HG03159 (cell line): ENCODE data around the gene TCIRG1.

Experiments used
- ATAC-seq: cut with Tn5 transposase; IDR thresholded peaks from one replicate; pipeline ENCODE4 v1.9.1; 2021; ENCODE audit warnings: mild to moderate bottlenecking, moderate library complexity; ENCODE audit not compliant: unreplicated experiment

The TCIRG1 gene

DNA sequence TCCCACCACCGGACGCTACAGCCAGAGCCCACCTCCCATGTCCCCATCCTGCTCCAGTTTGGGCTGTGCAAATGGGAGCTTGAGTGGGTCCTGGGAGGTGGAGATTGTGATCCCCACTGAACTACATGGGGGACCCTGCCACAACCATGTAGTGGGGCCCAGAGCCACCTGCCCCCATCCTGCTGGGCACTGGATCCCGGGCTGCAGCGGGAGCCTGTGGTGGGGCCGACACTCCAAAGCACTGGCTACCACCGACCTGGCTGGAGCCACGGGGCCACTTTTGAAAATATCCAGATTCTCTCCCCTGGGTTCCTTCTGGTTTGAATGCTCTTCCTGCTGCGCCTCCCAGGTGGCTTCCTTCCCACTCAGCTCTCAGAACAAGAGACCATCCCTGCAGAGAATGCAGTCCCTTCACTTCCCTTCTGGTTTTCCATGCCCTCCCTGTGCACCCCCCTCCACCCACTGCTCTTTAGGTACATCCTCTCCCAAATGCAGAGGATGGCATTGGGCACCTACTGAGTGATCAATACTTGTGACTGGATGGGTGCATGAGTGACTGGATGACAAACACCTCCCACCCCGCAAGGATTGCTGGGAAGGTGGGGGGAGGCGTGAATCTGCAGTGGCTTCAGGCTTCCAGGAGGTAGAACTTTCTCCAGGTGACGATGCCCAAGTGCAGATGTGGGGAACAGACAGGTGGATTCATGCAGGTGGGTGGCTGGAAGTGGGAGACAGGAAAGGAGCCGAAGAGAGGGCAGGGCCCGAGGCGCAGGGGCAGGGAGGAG is 34.1 kb upstream of the TCIRG1 start:
- no peak for ATAC-seq

- no peak for ATAC-seq
These were observed 32.1 kb upstream of the TCIRG1 start for GRCh38 chr11:68006606-68007166.

DNA sequence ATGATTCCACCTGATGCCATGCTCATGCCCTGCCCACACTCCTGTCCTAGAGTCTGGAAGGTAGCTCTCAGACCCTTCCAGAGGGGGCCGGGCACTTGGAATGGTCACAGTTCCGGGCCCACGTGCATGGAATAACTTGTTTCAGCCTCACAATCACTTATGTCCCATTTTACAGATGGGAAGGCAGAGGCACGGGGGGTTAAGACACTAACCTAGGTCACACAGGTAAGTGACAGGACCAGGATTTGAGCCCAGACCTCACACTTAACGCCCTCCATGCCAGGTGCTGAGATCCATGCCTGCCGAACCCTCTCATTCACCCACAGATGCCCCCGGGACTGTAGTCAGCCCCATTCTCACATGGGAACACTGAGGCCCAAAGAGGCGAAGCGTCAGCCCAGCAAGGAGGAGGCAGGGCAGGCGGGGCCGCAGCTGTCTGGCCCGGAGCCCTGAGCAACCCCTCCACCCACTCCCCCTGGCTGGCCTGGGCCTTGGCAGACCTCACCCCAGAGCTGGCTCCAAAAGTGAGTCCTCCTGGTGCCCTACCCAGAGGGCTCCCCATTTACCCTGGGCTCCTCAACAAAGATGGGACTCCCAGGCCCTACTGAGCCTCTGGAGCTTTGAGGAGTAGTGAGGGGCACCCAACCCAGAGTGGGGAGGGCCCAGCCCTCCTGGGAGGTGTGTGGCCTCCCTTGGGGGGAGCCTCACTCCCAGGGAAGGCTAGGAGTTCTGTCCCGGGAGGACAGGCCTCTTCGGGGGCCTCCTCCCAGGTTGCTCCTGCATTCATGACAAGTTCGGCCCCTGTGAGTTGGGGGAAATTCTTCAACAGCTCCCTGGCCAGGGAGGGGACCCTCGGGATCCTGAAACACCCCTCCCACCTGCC is 31.1 kb upstream of the TCIRG1 start:
- ATAC-seq = no peak

- ATAC-seq = no peak
These were observed 30.2 kb upstream of the TCIRG1 start for GRCh38 chr11:68008381-68009337.

DNA sequence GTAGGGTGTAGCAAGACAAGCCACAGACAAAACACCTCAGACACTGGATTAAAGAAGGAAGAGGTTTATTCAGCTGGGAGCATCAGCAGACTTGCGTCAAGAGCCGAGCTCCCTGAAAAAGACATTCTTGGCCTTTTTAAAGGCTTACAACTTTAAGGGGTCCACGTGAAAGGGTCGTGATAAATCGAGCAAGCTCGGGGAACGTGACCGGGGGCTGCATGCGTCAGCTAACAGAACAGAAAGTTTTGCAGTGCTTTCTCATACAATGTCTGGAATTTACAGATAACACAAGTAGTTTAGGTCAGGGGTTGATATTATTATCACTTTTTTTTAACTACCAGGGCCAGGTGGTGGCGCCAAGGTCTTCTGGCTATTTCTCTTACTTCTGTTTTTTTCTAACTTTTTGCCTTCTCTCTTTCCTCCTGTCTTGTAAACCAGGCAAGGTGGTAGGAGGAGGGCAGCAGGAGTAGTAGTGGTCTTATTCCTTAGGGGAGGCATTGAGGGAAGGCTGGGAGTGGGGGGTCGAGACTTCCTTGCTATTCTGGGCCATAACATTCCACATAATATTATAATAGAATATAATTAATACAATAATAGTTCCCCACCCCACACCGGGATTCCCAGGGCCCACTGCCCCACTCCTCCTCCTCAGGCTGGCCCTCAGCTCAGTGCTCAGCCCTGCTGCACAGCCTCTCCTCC is 29.3 kb upstream of the TCIRG1 start:
- no peak for ATAC-seq

DNA sequence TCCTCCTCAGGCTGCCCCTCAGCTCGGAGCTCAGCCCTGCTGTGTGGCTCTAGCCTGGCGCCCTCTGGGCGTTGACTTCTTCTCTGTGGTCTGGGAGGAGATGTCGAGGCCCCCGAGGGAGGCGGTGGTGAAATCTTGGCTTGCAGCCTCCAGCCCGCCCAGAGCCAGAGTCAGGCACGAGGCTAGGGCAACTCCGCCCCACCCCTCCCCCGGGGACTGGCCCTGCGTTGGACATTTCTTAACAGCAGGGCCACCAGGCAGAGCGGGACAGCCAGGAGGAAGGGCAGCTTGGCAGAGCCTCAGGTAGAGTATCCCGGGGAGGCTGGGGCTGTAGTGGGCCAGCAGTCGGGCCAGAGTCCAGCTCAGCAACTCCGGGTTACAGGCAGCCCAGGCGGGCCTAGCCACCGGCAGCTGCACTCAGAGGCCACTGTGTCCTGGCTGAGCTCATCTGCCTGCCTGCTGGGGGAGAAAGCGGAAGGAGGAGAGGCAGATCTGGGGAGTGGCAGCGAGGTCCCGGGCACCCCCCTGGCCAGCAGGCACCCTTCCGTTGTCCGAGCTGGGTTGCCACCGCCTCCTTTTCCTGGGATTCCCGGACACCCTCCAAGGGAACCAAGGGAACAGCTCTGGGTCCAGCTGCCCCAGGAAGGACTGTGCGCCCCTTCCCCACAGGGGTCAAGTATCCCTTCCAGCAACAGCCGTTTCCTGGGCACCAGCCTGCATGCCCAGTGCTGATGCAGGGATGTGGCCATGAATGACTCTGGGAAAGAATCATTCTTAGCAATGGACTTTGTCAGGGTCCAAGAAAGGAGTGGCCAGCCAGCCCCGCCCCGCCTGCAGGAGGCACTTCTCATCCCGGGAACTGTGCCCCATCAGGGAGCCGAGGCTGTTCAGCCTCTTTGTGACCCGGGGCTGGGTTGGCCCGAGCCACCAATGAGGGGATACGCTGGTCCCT is 28.5 kb upstream of the TCIRG1 start, which contains the start of gene ALDH3B1:
Gene ALDH3B1 (plus strand): TSS at position 238 of the 952 bp plus-strand sequence. CDS start 4,971 bp downstream, outside the sequence.
- no peak for ATAC-seq

DNA sequence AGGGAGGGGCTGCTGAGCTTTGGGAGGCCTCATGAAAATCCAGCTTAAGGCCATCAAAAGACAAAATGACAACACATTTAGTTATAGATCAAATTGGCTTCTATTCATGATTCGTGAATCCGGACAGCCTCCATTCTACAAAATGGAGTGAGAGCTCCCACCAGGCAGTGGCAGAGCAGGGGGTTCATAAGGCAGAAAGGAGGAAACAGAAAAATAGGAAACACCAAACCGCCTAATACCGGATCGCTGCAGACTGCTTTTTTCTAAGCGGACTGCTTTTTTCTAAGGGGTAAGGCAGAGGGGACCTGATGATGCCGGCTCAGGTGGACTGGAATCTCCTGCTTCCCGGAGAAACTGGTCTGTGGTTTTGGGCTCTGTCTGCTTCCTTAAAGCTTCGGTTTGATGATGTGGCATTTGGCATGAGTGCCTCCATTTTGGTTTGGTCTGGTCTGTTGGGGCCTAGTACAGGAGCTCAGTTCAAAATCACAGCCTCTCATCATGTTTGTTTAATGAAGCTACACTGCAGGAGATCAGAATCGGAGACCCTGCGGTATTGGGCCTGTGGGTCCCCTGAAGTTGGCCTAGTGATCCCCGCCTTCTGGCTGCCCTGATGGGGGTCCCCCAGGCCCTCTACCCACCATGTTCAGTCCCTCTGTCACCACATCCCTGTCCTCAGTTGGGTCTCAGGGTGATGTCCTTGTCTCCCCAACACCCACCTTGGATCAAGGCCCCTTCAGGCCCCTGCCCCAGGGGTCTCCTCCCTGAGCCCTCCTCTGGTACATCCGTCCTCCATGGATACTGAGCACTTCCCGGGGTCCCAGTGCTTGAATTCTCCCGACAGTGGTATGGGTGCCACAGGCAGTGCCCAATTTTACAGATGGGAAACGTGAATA is 27.5 kb upstream of the TCIRG1 start:
- no peak for ATAC-seq

DNA sequence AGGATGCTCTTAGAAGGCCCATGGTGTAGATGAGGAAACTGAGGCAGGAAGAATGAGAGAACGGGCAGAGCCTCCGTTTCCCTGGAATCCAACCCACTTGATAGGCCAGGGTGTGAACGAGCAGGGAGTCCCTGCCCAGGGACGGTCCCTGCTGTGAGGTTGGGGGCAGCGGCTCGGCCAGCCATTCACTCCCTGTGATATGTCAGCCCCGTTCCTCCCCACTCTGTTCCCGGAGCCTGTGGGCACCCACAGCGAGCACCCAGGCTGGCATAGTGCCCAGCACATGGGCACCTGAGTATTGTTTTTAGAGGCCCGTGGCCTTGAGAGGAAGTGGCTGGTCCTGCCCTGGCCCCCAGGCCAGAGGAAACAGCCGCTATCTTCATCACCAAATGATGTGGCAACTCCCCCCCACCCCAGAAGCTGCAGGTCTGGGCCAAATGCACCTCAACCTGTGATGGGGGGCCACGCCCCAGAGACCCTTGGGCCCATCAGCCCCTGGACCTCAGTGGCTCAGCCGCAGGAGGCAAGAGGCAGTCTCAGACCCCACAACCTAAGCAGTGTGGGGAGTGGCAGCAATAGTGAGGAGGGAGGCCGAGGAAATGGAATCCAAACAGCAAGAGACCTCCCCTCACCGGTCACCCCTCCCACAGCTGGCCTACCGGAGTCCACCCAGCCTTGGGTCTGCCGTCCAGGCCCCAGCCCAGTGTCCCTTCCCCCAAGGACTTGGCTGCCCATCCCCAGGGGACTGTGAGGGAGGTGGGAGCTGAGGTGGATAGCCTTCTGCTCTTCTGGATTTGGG is 26.6 kb upstream of the TCIRG1 start:
- ATAC-seq = no peak

- ATAC-seq = no peak
These were observed 25.8 kb upstream of the TCIRG1 start for GRCh38 chr11:68012843-68013610.

DNA sequence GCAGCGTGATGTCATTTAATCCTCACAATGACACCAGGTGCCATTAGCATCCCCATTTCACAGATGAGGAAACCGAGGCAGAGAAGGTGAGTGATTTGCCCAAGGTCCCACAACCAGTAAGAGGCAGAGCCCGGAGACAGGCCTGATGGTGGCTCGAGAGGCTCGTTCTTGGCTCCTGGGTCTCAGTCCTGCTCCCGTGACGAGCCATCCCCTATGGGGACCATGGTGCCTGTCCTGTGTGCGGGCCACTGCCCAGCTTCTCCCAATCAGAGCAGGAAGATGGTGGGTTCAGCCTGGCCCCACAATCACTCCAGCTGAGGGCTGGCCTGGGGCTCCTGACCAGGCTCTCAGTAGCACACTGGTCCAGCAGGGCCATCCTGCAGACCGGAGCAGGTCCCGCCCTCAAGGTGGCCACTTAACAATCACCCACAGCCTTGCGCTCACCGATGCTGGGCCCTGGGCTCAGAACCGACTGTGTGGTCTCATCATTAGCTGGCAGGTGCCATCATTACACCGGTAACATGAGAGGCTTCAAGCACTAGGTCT is 25.1 kb upstream of the TCIRG1 start:
- ATAC-seq = no peak

DNA sequence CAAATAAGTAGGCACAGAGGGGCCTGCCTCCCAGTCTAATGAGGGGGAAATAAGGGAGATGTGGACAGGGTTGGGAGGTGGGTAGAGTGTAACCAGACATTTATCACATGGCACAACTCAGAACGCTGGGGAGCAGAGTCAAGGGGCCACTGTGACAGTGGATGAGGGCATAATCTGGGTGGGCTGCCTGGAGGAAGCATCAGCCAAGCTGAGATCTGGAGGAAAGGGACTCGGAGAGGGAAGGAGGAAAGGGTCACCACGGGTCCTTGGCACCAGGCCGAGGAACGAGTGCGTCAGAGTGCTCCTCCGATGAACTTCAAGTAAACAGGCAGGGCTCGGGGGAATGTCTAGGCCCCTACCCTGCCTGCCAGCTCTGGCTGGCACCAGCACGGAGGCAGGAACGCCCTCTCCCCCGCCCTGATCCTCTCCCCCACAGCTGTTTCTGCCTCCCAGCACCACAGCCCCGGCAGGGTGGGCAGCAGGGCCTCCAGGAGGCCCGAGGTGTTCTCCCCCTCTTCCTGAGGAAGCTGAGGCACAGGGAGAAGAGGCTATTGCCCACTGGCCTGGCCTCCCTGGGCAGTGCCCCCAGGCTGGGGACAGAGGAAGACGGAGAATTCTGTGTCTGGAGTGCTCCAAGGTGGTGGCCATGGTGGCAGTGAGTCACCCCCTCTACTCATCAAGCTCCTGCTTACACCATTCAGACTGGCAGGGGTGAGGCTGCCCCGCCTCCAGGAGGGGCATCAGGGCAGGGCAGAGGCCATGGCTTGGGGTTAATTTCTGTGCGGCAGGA is 24.5 kb upstream of the TCIRG1 start:
- ATAC-seq = no peak

GRCh38 chr11:68014947-68015447 is 23.8 kb upstream of the TCIRG1 start:
- ATAC-seq = no peak

DNA sequence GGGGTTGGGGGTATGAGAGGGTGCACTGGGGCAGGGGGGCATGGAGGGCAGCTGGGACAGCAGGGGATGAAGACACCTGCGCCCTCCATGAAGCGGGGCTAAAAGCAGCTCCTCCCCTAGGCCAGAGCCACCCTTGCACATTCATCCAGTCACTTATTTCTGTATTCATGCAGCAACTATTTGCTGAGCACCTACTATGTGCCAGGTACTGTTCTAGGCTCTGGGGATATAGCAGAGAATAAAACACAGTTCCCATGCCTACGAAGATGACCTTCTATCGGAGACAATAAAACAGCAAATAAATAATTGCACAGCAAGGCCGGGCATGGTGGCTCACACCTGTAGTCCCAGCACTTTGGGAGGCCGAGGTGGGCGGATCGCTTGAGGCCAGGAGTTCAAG is 23.4 kb upstream of the TCIRG1 start:
- ATAC-seq = no peak

DNA sequence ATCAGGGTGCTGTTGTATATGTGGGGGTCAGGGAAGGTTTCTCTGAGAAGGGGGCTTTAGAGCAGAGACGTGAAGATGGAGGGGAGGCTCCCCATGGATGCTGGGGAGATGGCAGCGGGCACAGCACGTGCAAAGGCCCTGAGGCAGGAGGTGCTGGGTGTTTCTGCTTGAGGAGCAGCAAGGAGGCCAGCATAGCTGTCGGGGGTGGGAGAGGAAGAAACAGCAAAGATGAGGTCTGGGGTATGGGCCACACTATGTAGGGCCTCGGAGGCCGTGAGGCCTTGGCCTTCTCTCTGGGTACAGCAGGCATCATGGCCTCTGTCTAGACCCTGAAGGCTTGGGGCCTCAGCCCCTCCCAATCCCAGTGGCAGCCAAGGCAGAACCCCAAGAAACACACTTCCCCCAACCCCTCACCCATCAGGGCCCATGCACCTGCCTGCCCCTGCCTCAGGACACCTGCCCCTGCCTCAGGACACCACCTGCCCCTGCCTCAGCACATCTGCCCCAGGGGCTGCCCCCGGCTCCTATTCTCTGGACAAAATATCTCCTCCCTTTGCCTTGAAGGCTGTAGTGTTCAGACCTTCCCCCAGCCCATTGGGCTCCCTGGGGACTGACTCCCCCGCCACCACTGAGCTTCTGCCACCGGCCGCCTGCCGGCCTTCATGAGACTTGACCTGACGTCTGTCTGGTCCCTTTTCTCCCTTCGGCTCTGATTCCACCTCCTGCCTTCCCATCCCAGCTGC is 22.5 kb upstream of the TCIRG1 start:
- no peak for ATAC-seq
